Measurements from ENCODE around the gene BCR. TPM values are rescaled to one million over a fixed set of nuclear protein-coding genes. Genes with fewer than 3 reads are reported as not detected.

The BCR gene
- total RNA-seq, 4 donors from 2014 or later = 70.5 to 102 (median 84.1) TPM

- 91 to 92% methylated on average over 17 of the region's 17 CpGs for WGBS, 2 donors
- intact Hi-C loops (cut with DNase I; ENCODE audit: low total_unique reads) = no loop called here
Observed at GRCh38 chr22:23288301-23289129, 108.2 kb downstream of the BCR start.

DNA sequence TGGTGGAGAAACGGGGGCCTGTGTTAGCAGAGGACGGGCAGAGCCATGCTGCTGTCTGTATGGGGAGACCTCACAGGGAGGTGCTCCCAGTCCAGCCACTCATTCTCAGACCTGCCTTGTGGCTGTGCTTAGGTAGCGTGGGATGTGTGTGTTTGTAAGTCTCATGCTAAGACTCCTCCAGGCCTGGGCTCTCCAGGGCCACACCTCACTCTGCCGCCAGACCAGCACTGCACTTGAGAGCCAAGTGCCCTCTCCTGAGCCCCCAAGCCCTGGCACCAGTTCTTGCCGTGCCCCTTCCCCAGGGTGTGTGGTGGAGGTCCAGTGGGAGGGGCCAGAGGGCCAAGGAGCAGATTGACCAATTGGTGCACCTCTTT, 108.8 kb downstream of the BCR start:
- intact Hi-C loops (cut with DNase I; ENCODE audit: low total_unique reads) = no loop called here
- H3K4me3 ChIP-seq (ENCODE audit: low read depth, poor library complexity, severe bottlenecking) = no peak overlapping the region
- 75 to 80% methylated on average over 5 of the region's 5 CpGs for WGBS, 2 donors
- no peak for DNase-seq (ENCODE audit: low spot score in 2 of 2)
- TF ChIP-seq POLR2A (IDR thresholded peaks at IDR 0.05) (no peak), CTCF (IDR thresholded peaks at IDR 0.05) (no peak)

More at GRCh38 chr22:23288301-23289129, 108.2 kb downstream of the BCR start:
- TF ChIP-seq CTCF (IDR thresholded peaks at IDR 0.05) (no peak), POLR2A (IDR thresholded peaks at IDR 0.05) (no peak)
- no peak overlapping the region for H3K4me3 ChIP-seq (ENCODE audit: low read depth, poor library complexity, severe bottlenecking)
- DNase-seq (ENCODE audit: low spot score in 2 of 2) = no peak

- intact Hi-C loops (cut with DNase I; ENCODE audit: low total_unique reads) = no loop called here
- TF ChIP-seq CTCF (IDR thresholded peaks at IDR 0.05) (no peak), POLR2A (IDR thresholded peaks at IDR 0.05) (no peak)
- 67 to 70% methylated on average over 18 of the region's 18 CpGs for WGBS, 2 donors
- H3K4me3 ChIP-seq (ENCODE audit: low read depth, poor library complexity, severe bottlenecking) = no peak overlapping the region
- DNase-seq (ENCODE audit: low spot score in 2 of 2) = no peak
Observed at GRCh38 chr22:23289851-23290724, 109.8 kb downstream of the BCR start.

DNA sequence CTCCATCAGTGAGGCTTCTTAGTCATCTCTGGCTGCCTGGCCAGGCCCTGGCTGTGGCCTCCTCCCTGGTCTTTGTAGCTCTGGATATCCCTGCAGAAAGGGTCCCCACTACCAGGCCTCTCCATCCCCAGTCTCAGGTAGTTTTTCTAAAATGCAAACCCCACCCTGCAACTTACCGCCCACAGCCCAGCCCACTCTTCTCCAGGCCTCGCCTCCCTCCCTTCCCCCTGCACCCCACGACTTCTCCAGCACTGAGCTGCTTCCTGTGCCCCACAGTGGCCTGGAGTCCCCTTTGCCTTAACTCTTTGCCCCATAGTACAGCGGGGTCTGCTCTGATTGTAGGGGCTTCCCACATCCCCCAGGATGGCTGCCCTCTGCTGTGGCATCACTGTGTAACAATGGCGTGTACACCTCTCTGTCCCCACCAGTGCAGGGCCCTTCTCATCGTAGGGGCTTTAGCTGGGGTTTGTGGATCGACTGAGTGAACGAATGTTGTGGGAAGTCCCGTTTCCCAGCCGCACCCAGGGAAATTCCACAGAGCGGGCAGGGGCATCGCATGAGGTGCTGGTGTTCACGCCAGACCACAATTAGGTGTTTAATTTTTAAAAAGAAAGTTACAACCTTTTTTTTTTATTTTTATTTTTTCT, 111.6 kb downstream of the BCR start:
- WGBS, 2 donors = 74 to 79% methylated on average over 13 of the region's 13 CpGs
- TF ChIP-seq POLR2A (IDR thresholded peaks at IDR 0.05) (no peak), CTCF (IDR thresholded peaks at IDR 0.05) (no peak)
- no peak for DNase-seq (ENCODE audit: low spot score in 2 of 2)
- H3K4me3 ChIP-seq (ENCODE audit: low read depth, poor library complexity, severe bottlenecking) = no peak overlapping the region
- intact Hi-C loops (cut with DNase I; ENCODE audit: low total_unique reads) = no loop called here

- intact Hi-C loops (cut with DNase I; ENCODE audit: low total_unique reads) = no loop called here
- 62 to 74% methylated on average over 17 of the region's 17 CpGs for WGBS, 2 donors
- no peak for DNase-seq (ENCODE audit: low spot score in 2 of 2)
- H3K4me3 ChIP-seq (ENCODE audit: low read depth, poor library complexity, severe bottlenecking) = no peak overlapping the region
- TF ChIP-seq POLR2A (IDR thresholded peaks at IDR 0.05) (no peak), CTCF (IDR thresholded peaks at IDR 0.05) (no peak)
Observed at GRCh38 chr22:23292453-23293350, 112.4 kb downstream of the BCR start.
